CD1c-positive myeloid dendritic cell (primary cell): ENCODE measurements around the gene VSTM2B.
"Not testable (repeated sequence)": the region's sequence is repeated elsewhere in the genome, so short reads cannot be mapped to it uniquely, and the experiment has no call there.

Experiments
- DNase-seq: peaks from one replicate; pipeline ENCODE4 v3.0.0-alpha.2; 2016; ENCODE audit errors: extremely low spot score

Gene VSTM2B

GRCh38 chr19:29530540-29531457 is 5.0 kb downstream of the VSTM2B start:
- no peak for DNase-seq

DNA sequence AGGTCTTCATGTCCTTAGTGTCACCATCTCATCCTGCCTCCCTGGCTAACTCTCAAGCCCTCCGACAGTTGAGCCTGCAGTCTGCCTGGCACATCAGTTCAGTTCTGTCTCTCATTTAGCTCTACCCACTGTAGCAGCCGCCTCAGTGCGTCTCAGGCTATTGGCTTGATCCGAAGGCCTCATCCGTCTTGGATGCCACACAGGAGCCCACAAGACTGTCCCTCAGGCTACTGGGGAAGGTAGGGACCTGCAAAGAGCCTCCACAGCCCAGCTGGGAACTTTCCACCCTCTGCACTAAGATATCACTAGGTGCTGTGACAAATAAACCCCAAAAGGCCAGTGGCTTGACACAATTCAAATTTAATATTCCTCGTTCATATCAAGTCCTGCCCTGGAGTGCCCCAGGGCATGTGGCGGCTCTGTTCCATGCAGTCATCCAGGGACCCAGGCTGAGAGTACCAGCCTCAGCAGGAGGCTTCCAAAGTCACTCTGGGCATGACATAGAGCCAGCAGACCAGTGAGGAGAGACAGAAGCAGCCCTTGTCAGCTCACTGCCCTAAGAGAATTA is 5.7 kb downstream of the VSTM2B start:
- no peak for DNase-seq

DNA sequence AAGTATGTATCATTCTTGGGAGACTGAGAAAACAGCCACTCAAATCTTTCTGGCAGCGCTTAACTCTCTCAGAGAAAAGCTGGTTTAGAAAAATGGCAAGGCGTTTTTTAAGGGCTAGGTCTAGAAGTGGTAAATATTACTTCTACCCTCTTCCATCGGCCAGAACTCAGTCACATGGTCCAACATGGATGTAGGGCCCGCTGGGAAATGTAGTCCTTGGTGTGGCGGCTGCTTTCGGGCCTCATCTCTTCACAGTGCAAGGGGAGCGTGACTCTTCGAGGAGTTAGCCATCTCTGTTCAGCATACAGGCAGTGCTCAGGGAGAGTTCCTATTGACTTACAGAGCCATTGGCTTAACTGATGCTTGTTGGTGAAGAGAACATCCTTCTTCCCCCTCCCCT is 6.3 kb downstream of the VSTM2B start:
- DNase-seq = no peak

GRCh38 chr19:29532956-29533355 is 7.2 kb downstream of the VSTM2B start:
- DNase-seq = no peak

- DNase-seq = no peak
These were observed 8.1 kb downstream of the VSTM2B start for GRCh38 chr19:29533578-29534544.

GRCh38 chr19:29535214-29535831 is 9.5 kb downstream of the VSTM2B start:
- DNase-seq = no peak

DNA sequence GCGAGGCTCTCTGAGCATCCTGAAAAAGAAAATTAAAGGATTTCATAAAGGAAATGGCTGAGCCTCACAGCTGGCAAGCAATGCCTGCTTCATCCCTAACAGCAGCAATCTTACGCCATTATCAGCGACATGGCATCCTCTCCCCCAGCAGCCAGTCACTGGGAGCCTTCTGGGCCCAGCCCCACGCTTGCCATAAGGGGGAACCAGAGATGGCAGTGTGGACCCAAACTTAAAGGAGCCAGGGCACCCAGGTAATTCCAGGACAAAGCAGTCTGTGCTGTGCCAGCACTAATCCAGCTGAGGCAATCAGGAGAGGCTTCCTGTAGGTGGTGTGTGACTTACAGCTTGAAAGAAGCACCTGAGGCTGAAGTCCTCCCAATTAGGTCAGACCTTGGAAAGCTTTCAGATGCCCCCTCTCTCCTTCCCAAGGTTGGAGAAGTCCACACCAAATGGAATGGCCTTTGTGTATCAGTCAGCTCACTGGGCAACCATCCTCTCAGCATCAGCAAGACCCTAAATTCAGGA is 10.3 kb downstream of the VSTM2B start:
- DNase-seq = no peak

DNA sequence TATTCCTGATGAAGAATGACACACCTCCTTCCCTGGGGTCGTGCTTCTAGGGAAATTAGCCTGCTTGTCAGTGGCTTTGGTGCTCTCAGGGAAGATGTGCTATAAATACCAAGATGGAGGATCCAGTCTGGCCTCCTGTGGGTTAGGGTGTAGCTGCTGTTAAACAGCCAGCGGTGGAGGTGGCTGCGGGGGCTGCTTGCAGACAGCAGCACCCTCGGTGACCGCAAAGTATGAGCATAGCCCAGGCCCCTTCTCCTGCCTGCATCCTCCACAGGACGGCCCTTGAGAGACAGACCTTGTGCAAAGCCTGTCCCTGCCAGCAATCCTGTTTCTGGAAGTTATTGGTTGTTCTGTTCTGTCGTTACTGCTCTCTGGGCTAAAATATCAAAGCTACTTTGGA is 11.4 kb downstream of the VSTM2B start:
- no peak for DNase-seq

DNA sequence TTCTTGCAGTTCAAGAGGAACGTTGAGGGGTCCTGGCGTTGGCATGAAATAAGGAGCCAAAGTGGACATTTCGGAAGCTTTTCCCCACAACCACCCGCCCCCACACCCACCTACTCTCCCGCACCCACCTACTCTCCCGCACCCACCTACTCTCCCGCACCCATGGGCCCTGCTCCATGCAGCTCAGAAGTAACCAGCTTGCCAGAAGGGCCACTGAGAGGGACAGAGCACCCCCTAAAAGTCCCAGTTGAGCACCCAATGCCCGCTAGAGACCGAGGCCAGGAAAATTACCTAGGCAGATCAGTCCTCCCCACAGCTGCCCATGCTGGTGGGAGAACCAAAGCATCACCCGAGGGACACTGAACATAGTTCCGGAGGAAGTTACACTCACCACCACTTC is 11.8 kb downstream of the VSTM2B start:
- DNase-seq = no peak

DNA sequence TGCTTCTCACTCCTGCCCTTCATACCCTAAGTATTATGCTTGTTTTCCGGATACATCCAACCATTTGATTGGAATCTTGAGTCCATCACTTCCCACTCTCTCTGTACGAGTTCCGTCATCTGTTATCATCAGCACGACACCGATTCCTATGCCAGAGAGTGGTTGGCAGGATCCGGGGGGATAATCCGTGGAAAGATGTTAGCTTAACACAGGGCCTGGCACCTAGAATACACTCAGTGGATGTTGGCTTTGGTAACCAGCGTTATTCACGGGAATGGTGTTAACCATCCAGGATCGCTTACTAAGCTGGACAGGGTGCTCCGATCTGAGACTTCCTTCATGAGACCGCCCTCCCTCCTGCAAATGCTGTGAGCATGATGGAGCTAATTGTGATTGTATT is 12.4 kb downstream of the VSTM2B start:
- DNase-seq = no peak

GRCh38 chr19:29538651-29539050 is 12.9 kb downstream of the VSTM2B start:
- no peak for DNase-seq

GRCh38 chr19:29539131-29539530 is 13.3 kb downstream of the VSTM2B start:
- DNase-seq = no peak

- no peak for DNase-seq
These were observed 13.9 kb downstream of the VSTM2B start for GRCh38 chr19:29539670-29540069.

- no peak for DNase-seq
These were observed 14.3 kb downstream of the VSTM2B start for GRCh38 chr19:29540114-29540513.

DNA sequence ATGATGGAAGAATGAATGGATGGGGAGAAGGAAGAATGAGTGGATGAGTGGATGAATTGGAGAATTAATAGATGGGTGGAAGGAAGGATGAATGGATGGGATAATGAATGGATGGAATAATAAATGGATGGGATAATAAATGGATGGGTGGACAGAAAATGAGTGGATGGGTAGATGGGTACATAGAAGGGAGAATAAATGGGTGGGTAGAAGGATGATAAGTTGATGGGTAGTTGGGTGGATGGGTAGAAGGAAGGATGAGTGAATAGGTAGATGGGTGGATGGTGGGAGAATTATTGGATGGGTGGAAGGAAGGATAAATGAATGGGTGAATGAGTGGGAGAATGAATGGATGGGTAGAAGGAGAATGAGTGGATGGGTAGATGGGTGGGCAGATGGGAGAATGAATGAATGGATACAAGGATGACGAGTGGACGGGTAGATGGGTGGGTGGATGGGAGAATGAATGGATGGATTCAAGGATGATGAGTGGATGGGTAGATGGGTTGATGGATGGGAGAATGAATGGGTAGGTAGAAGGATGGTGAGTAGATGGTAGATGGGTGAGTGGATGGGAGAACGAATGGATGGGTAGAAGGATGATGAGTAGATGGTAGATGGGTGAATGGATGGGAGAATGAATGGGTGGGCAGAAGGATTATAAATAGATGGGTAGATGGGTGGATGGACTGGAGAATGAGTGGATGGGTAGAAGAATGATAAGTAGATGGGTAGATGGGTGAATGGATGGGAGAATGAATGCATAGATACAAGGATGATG is 15.9 kb downstream of the VSTM2B start:
- DNase-seq = no peak

DNA sequence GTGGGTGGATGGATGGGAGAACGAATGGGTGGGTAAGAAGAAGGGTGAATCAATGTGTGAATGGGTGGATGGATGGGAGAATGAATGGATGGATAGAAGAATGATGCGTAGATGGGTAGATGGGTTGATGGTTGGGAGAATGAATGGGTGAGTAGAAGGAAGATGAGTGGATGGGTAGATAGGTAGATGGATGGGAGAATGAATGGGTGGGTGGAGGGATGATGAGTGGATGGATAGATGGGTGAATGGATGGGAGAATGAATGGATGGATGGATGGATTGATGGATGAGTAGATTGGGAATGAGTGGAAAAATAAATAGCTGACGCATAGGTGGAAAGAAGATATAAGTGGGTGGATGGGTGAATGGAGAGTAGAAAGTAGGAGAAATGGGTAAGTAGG is 16.5 kb downstream of the VSTM2B start:
- DNase-seq = no peak

DNA sequence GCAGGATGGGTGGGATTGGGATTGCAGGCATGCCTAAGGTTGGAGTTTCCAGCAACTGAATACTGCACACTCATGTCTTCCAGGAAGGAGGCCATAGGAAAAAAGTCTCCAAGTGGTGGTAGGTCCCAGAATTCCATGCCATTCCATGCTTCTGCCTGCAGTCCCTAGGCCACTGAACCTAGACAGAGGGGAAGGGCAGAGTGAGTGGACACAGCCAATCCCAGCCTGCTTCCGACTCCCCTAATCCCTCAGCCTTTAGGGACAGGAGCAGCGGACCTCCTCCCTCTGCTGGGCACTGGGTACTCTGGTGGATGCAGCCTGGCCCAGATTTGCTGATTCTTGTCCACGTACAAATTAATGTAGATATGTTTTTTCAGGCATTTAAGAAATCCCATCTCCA is 17.0 kb downstream of the VSTM2B start:
- DNase-seq = no peak

GRCh38 chr19:29543381-29543780 is 17.6 kb downstream of the VSTM2B start:
- DNase-seq = no peak

DNA sequence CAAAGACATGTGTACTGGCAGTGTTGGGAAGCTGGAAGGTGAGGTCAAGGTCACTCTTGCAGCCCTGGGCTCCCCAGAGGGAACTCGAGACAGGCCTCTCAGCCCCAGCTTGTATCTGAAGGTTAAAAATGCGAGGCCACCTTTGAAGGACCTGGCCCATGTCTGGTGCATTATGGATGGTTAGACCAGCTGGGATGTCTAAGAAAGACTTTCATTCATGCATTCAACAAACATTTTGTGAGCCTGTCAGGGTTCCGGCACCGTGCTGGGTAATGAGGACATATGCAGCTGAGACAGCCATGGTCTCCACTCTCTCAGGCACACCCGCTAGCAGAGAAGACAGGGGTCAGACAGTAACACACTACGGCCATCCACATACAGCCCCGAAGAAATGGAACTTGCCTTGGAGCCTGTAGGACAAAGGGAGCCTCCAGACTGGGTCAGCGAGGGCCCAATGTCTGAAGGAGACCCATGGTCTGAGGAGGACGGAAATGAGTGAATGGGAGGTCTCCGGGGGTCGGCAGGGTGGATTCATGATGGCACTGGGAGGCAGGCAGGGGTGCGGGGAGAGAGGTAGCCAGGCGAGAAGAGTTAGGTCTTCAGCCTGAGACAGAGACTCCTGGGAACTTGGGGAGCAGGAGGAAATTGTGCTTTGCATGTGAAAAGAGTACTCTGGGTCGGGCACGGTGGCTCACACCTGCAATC is 19.0 kb downstream of the VSTM2B start:
- no peak for DNase-seq

GRCh38 chr19:29545447-29545846 is 19.7 kb downstream of the VSTM2B start:
- DNase-seq = not testable (repeated sequence)
